ENCODE data around the gene PCDHA8. TPM values are rescaled to one million over a fixed set of nuclear protein-coding genes. Genes with fewer than 3 reads are reported as not detected.

Gene PCDHA8
- total RNA-seq, 1 donor: under 0.01 TPM

DNA sequence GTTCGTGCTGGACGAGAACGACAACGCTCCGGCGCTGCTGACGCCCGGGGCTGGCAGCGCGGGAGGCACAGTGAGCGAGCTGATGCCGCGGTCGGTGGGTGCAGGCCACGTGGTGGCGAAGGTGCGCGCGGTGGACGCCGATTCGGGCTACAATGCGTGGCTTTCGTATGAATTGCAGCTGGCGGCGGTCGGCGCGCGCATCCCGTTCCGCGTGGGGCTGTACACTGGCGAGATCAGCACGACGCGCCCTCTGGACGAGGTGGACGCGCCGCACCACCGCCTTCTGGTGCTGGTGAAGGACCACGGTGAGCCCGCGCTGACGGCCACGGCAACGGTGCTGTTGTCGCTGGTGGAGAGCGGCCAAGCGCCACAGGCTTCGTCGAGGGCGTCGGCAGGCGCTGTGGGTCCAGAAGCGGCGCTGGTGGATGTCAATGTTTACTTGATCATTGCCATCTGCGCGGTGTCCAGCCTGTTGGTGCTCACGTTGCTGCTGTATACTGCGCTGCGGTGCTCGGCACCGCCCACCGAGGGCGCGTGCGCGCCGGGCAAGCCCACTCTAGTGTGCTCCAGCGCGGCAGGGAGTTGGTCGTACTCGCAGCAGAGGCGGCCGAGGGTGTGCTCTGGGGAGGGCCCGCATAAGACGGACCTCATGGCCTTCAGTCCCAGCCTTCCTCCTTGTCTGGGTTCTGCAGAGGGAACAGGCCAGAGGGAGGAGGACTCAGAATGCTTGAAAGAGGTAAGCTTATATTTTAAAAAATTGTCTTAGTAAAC, 43.1 kb downstream of the PCDHA8 start:
- DNase-seq (ENCODE audit: low read depth): no peak

More for the DNA sequence above, 43.1 kb downstream of the PCDHA8 start:
- no peak overlapping the region for H3K4me3 ChIP-seq (ENCODE audit: low read depth, low read length)
- TF ChIP-seq, protein P1, sequence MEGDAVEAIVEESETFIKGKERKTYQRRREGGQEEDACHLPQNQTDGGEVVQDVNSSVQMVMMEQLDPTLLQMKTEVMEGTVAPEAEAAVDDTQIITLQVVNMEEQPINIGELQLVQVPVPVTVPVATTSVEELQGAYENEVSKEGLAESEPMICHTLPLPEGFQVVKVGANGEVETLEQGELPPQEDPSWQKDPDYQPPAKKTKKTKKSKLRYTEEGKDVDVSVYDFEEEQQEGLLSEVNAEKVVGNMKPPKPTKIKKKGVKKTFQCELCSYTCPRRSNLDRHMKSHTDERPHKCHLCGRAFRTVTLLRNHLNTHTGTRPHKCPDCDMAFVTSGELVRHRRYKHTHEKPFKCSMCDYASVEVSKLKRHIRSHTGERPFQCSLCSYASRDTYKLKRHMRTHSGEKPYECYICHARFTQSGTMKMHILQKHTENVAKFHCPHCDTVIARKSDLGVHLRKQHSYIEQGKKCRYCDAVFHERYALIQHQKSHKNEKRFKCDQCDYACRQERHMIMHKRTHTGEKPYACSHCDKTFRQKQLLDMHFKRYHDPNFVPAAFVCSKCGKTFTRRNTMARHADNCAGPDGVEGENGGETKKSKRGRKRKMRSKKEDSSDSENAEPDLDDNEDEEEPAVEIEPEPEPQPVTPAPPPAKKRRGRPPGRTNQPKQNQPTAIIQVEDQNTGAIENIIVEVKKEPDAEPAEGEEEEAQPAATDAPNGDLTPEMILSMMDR (IDR thresholded peaks at IDR 0.05; ENCODE audit: insufficient read depth, low read depth, low read length): no peak

Other genes with a start within 250 kb of the PCDHA8 start
- gene CD14, start 208.0 kb upstream of the PCDHA8 start, total RNA-seq: 0.97 and 2.2 TPM in 2 replicates
- gene TMCO6, start 201.7 kb upstream of the PCDHA8 start, total RNA-seq: 7.7 and 8.6 TPM in 2 replicates
- gene NDUFA2, start 193.6 kb upstream of the PCDHA8 start, total RNA-seq: 36.7 and 39.7 TPM in 2 replicates
- gene IK, start 193.4 kb upstream of the PCDHA8 start, total RNA-seq: 65.6 and 71.2 TPM in 2 replicates
- gene WDR55, start 176.3 kb upstream of the PCDHA8 start, total RNA-seq: 30.9 and 41.5 TPM in 2 replicates
- gene DND1, start 167.6 kb upstream of the PCDHA8 start, total RNA-seq: 0.32 TPM in 1 of 2 replicates, not detected in the other
- gene HARS1, start 149.8 kb upstream of the PCDHA8 start, total RNA-seq: 52.2 and 56.4 TPM in 2 replicates
- 29.6 and 32.0 TPM in 2 replicates for gene HARS2, start 149.7 kb upstream of the PCDHA8 start, total RNA-seq
- 35.1 and 47.1 TPM in 2 replicates for gene ZMAT2, start 140.7 kb upstream of the PCDHA8 start, total RNA-seq
- gene PCDHA1, start 55.0 kb upstream of the PCDHA8 start, total RNA-seq: under 0.01 TPM in 1 of 2 replicates, not detected in the other
- under 0.01 TPM in 2 replicates for gene PCDHA2, start 46.3 kb upstream of the PCDHA8 start, total RNA-seq
- gene PCDHA3, start 40.1 kb upstream of the PCDHA8 start, total RNA-seq: under 0.01 and 0.32 TPM in 2 replicates
- 0.32 and 0.43 TPM in 2 replicates for gene PCDHA4, start 34.1 kb upstream of the PCDHA8 start, total RNA-seq
- under 0.01 TPM in 2 replicates for gene PCDHA5, start 19.6 kb upstream of the PCDHA8 start, total RNA-seq
- under 0.01 and 0.43 TPM in 2 replicates for gene PCDHA6, start 13.2 kb upstream of the PCDHA8 start, total RNA-seq
- gene PCDHA7, start 6.9 kb upstream of the PCDHA8 start, total RNA-seq: 0.32 and 0.86 TPM in 2 replicates
- under 0.01 TPM in 2 replicates for gene PCDHA9, start 7.2 kb downstream of the PCDHA8 start, total RNA-seq
- gene PCDHA10, start 14.7 kb downstream of the PCDHA8 start, total RNA-seq: under 0.01 TPM in 2 replicates
- under 0.01 TPM in 2 replicates for gene PCDHA11, start 27.8 kb downstream of the PCDHA8 start, total RNA-seq
- under 0.01 TPM in 2 replicates for gene PCDHA12, start 34.1 kb downstream of the PCDHA8 start, total RNA-seq
- under 0.01 TPM in 2 replicates for gene PCDHA13, start 40.9 kb downstream of the PCDHA8 start, total RNA-seq
- gene PCDHAC1, start 85.1 kb downstream of the PCDHA8 start, total RNA-seq: under 0.01 TPM in 2 replicates
- under 0.01 TPM in 2 replicates for gene PCDHAC2, start 125.3 kb downstream of the PCDHA8 start, total RNA-seq
- gene PCDHB1, start 210.2 kb downstream of the PCDHA8 start, total RNA-seq: not detected in 2 replicates

Data from fibroblast of villous mesenchyme (primary cell).